Epithelial cell of esophagus (primary cell): ENCODE data around the gene ASCC3.

Source experiments
- DNase-seq: peaks from one replicate; pipeline ENCODE4 v3.0.0; 2010; ENCODE audit warnings: low read depth
- H3K4me3 ChIP-seq: 2 replicates; pipeline ENCODE4 v1.5.1; 2011; ENCODE audit warnings: mild to moderate bottlenecking, low read length, control low read depth
- CTCF ChIP-seq: IDR thresholded peaks from 2 replicates; pipeline ENCODE4 v1.5.1; 2011; ENCODE audit warnings: low read depth, mild to moderate bottlenecking, low read length, control low read depth, inconsistent platforms; ENCODE audit not compliant: insufficient read depth; ENCODE audit errors: missing control alignments

Gene ASCC3

GRCh38 chr6:100490065-100490464, 391.1 kb downstream of the ASCC3 start:
- no peak for TF ChIP-seq CTCF
- no peak for DNase-seq
- no peak overlapping the region for H3K4me3 ChIP-seq

DNA sequence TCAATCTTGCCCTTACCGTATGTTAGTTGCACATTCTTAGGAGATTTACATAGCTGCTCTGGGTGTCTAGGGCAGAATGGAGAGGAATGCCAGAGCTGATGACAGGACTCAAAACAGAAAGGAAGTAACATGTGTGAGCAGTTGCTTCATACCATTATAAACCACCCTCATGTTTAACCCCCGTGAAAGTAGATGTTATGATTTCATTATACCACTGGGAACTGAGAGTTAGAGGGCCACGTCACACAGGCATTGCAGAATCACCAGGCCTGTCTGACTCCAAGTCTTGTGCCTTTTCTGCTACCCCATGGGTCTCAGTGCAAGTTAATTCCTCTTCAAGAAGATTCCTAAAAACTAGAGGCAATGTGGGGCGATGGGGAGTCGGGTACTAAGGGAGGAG, 392.9 kb downstream of the ASCC3 start:
- TF ChIP-seq CTCF = no peak
- H3K4me3 ChIP-seq = no peak overlapping the region
- no peak for DNase-seq

GRCh38 chr6:100487638-100488037, 393.5 kb downstream of the ASCC3 start:
- TF ChIP-seq CTCF = no peak
- no peak for DNase-seq
- H3K4me3 ChIP-seq = no peak overlapping the region

DNA sequence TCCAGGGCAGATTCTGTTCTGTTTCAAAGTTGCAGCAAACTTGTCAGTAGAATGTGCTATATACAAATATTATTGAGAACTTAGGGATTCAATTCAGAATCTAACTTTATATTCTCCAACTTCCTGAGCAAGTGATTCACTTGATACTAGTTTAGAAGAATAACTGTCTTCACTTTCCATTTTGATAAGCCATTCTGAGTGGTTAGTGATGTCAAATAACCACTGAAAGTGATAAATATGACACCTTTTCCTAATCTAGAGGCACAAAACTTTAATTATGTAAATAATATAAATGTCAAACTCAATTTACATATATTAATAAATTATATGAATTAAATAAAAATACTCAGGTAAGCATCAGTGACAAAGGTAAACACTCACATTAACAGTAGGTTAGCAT, 395.9 kb downstream of the ASCC3 start:
- TF ChIP-seq CTCF = no peak
- no peak overlapping the region for H3K4me3 ChIP-seq
- no peak for DNase-seq

DNA sequence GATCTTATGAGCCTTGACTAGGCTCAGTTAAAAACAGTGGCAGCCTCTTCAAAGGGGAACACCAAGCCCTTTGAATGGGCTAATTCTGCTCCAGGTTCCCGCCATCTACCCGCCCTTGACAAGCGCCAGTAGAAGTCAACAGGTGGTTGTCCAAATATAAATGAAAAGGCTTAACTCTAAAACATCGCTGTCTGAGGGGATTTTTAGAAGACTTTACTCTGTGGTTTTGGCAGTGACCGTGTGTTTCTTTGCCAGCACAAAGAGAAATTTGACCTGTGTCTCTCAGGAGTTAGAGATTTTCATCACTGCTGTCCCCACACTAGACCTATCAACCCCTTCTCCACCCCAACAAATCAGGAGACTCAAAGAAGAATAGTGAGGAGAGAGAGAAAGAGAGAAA, 396.7 kb downstream of the ASCC3 start:
- H3K4me3 ChIP-seq = no peak overlapping the region
- no peak for DNase-seq
- no peak for TF ChIP-seq CTCF

- no peak for DNase-seq
- no peak overlapping the region for H3K4me3 ChIP-seq
- TF ChIP-seq CTCF = no peak
These were observed 398.4 kb downstream of the ASCC3 start for GRCh38 chr6:100482698-100483097.

- H3K4me3 ChIP-seq = no peak overlapping the region
- peak; percentile 53 for DNase-seq
- peak; percentile 77 for TF ChIP-seq CTCF
These were observed 401.7 kb downstream of the ASCC3 start for GRCh38 chr6:100479179-100480035.
